ENCODE results near the gene SNAPC4.

GRCh38 chr9:136372561-136373299 is 27.2 kb downstream of the SNAPC4 start:
- TF ChIP-seq POLR2AphosphoS5 (IDR thresholded peaks at IDR 0.05; ENCODE audit: low read depth, low read length) (no peak), TAF1 (IDR thresholded peaks at IDR 0.05; ENCODE audit: borderline replicate concordance, insufficient read depth, low read length) (no peak)
